HepG2 (cell line): Measurements from ENCODE around the gene EEF2. TPM values are rescaled to one million over a fixed set of nuclear protein-coding genes. Genes with fewer than 3 reads are reported as not detected.

Experiments used
- ADNP ChIP-seq: sonication (generic); formaldehyde crosslinking; IDR thresholded peaks from 2 replicates; pipeline ENCODE4 v1.4.0; 2020; ENCODE audit warnings: missing genetic modification reagents
- AKNA ChIP-seq: sonication (generic); formaldehyde crosslinking; IDR thresholded peaks from 2 replicates; pipeline ENCODE4 v1.4.0; 2020; ENCODE audit warnings: missing genetic modification reagents, borderline replicate concordance
- ARNT2 ChIP-seq: sonication (generic); formaldehyde crosslinking; IDR thresholded peaks from 2 replicates; pipeline ENCODE4 v1.8.0; 2022; ENCODE audit warnings: mild to moderate bottlenecking, low read depth, missing genetic modification reagents, moderate library complexity
- ATF2 ChIP-seq: sonication (generic); formaldehyde crosslinking; IDR thresholded peaks from 2 replicates; pipeline ENCODE4 v1.4.0; 2020; ENCODE audit warnings: missing genetic modification reagents
- BATF2 ChIP-seq: sonication (generic); formaldehyde crosslinking; IDR thresholded peaks from 2 replicates; pipeline ENCODE4 v1.8.0; 2022; ENCODE audit warnings: mild to moderate bottlenecking, missing genetic modification reagents, moderate library complexity
- BRD4 ChIP-seq: sonication (generic); formaldehyde crosslinking; IDR thresholded peaks from 2 replicates; pipeline ENCODE4 v1.4.0; 2020; ENCODE audit warnings: missing genetic modification reagents
- CBX5 ChIP-seq: sonication (generic); formaldehyde crosslinking; IDR thresholded peaks from 2 replicates; pipeline ENCODE4 v1.4.0; 2020; ENCODE audit warnings: missing genetic modification reagents, borderline replicate concordance
- FOXO1 ChIP-seq: sonication (generic); formaldehyde crosslinking; IDR thresholded peaks from 2 replicates; pipeline ENCODE4 v1.4.0; 2020; ENCODE audit warnings: missing genetic modification reagents
- GRHL1 ChIP-seq: sonication (generic); formaldehyde crosslinking; conservative IDR thresholded peaks from 2 replicates; pipeline ENCODE4 v1.8.0; 2022; ENCODE audit warnings: missing genetic modification reagents
- HNRNPUL1 ChIP-seq: fragments of 200-400 bp; formaldehyde crosslinking; IDR thresholded peaks from 2 replicates; pipeline ENCODE4 v1.6.1; 2017; ENCODE audit warnings: low read depth, mild to moderate bottlenecking, low read length, moderate library complexity
- MTA3 ChIP-seq: sonication (generic); formaldehyde crosslinking; IDR thresholded peaks from 2 replicates; pipeline ENCODE4 v1.4.0; 2020; ENCODE audit warnings: missing genetic modification reagents
- NFE2L1 ChIP-seq: sonication (generic); formaldehyde crosslinking; IDR thresholded peaks from 2 replicates; pipeline ENCODE4 v1.4.0; 2020; ENCODE audit warnings: missing genetic modification reagents, mild to moderate bottlenecking, borderline replicate concordance
- SRSF1 ChIP-seq: fragments of 200-400 bp; formaldehyde crosslinking; optimal IDR thresholded peaks from 2 replicates; pipeline ENCODE3; 2017; ENCODE audit warnings: mild to moderate bottlenecking, low read depth, low read length, moderate library complexity
- SSRP1 ChIP-seq: IDR thresholded peaks from 2 replicates; pipeline ENCODE4 v1.6.1; 2016; ENCODE audit warnings: control low read depth
- TFE3 ChIP-seq: IDR thresholded peaks from 2 replicates; pipeline ENCODE4 v1.6.1; 2016
- ZFAT ChIP-seq: sonication (generic); formaldehyde crosslinking; conservative IDR thresholded peaks from 2 replicates; pipeline ENCODE4 v1.8.1; 2023; ENCODE audit warnings: missing genetic modification reagents, inconsistent platforms
- ZNF446 ChIP-seq: sonication (generic); formaldehyde crosslinking; IDR thresholded peaks from 2 replicates; pipeline ENCODE4 v1.5.0; 2020; ENCODE audit warnings: mild to moderate bottlenecking, missing genetic modification reagents
- ZNF564 ChIP-seq: sonication (generic); formaldehyde crosslinking; IDR thresholded peaks from 2 replicates; pipeline ENCODE4 v1.8.1; 2023; ENCODE audit warnings: mild to moderate bottlenecking, missing genetic modification reagents
- ZSCAN9 ChIP-seq: IDR thresholded peaks from 2 replicates; pipeline ENCODE4 v1.6.1; 2016; ENCODE audit warnings: borderline replicate concordance
- polyA plus RNA-seq, 8 experiments: library from polyadenylated mRNA; depleted of rRNA in 3 of 8; stranded (reverse) in 7 of 8; unstranded in 1 of 8; fragments of >200 nt; fragmentation: Illumina TruSeq in 4 of 8; extraction: Trizol in 4 of 8; gene quantifications; 2 replicates each; pipeline versions ENCODE4 v1.2.1 to v1.2.3, GENCODE V29; 2011 to 2016; ENCODE audit warnings: low read depth in 4 of 8, missing spikeins in 1 of 8, mixed read lengths in 1 of 8; ENCODE audit not compliant: insufficient read depth in 1 of 8
- total RNA-seq, 5 experiments: library from RNA; depleted of rRNA; stranded (reverse); fragments of >200 nt; fragmentation: Illumina TruSeq; extraction: Trizol; gene quantifications; 2 replicates each; pipeline ENCODE4 v1.2.3, GENCODE V29; 2016; ENCODE audit warnings: low read depth in 1 of 5

Gene EEF2
- total and polyA plus RNA-seq, 2 of the 13 experiments (the other 11 are each of a cell fraction or from before 2014, with no cell fraction given), result 1,441 to 1,777 TPM

GRCh38 chr19:4007021-4007835 lies 22.0 kb upstream of the EEF2 start, which contains the start of gene PIAS4 (continued):
- TF ChIP-seq AKNA (no peak), TFE3 (CRISPR knock-in tag) (peak; percentile 52), MTA3 (CRISPR knock-in tag) (no peak), ZNF564 (CRISPR knock-in tag) (peak; percentile 82; the same call in 1 of the 2 replicates), ZNF446 (CRISPR knock-in tag) (peak; percentile 52; the same call in 1 of the 2 replicates), ARNT2 (CRISPR knock-in tag) (peak; percentile 72), CBX5 (CRISPR knock-in tag) (peak; percentile 38; the same call in 1 of the 2 replicates), GRHL1 (CRISPR knock-in tag) (no peak), HNRNPUL1 (no peak), SSRP1 (CRISPR knock-in tag) (no peak), ZSCAN9 (CRISPR knock-in tag) (peak; percentile 65; the same call in 1 of the 2 replicates), ATF2 (CRISPR knock-in tag) (peak; percentile 26; the same call in 1 of the 2 replicates), FOXO1 (CRISPR knock-in tag) (no peak), BATF2 (CRISPR knock-in tag) (no peak), SRSF1 (no peak), BRD4 (peak; percentile 70; the same call in 1 of the 2 replicates), NFE2L1 (no peak), ADNP (CRISPR knock-in tag) (no peak), ZFAT (CRISPR knock-in tag) (no peak)
